ENCODE measurements around the gene SLC41A3.
"Not testable (repeated sequence)": the region's sequence is repeated elsewhere in the genome, so short reads cannot be mapped to it uniquely, and the experiment has no call there.

The SLC41A3 gene

GRCh38 chr3:126082362-126083137 lies 1.4 kb downstream of the SLC41A3 start:
- DNase-seq (ENCODE audit: low read depth, low spot score): no peak

DNA sequence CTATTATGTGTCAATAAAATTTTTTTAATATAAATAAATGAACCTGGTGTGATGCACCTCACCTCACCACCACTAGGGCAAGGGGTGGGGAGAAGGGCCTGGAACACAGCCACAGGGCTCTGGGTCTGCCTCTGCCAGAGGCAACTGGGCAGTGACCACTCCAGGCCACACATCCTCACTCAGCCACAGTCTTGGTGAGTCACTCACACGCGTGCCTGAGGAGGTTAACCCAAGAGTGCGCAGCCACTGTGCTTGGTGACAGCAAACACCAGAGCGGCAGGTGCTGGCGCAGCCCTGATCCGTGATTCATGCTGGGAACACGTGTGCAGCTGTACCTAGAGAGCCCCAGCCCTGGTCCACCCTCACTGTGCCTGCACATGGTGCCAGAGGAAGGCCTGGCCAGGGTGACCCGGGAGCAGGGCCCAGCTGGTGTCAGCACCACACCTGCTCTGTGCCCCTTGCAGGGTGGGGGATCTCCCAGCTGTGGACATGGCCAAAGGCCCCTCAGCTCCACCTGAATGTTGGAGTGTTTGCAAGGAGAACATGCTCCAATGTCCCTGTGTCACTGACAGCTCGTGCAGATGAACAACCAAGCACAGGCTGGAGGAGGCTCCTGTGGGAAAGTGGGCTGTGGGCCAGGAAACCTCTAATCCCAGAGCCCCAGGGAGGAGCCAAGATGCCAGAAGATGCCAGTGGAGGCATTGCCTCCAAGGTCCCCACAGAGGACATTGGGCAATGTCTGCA lies 2.1 kb downstream of the SLC41A3 start:
- peak; percentile 18 for DNase-seq (ENCODE audit: low read depth, low spot score)

GRCh38 chr3:126080970-126081369 lies 3.0 kb downstream of the SLC41A3 start:
- DNase-seq (ENCODE audit: low read depth, low spot score): no peak

DNA sequence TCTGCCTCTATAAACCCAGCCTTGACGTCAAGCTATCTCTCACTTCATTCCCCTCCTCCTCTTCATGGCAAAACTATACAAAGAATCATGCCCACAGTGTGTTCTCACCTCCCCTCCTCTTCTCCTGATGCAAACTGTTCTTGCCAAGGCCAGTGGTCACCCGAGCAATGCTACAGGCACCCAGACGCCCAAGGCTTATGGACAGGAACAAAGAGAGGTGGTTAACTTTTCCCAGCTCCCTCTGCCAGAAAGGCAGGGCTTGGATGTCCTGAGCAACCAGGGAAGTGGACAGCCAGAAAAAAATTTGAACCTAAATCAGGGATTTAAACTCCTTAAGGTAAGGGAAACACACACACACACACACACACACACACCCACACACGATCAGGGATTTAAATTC lies 5.1 kb downstream of the SLC41A3 start:
- no peak for DNase-seq (ENCODE audit: low read depth, low spot score)

GRCh38 chr3:126077754-126078153 lies 6.2 kb downstream of the SLC41A3 start:
- DNase-seq (ENCODE audit: low read depth, low spot score): no peak

GRCh38 chr3:126076140-126076539 lies 7.8 kb downstream of the SLC41A3 start:
- DNase-seq (ENCODE audit: low read depth, low spot score): no peak

- DNase-seq (ENCODE audit: low read depth, low spot score): no peak
These were observed 13.8 kb downstream of the SLC41A3 start for GRCh38 chr3:126070146-126070545.

- no peak for DNase-seq (ENCODE audit: low read depth, low spot score)
These were observed 16.0 kb downstream of the SLC41A3 start for GRCh38 chr3:126067959-126068358.

- not testable (repeated sequence) for DNase-seq (ENCODE audit: low read depth, low spot score)
These were observed 17.2 kb downstream of the SLC41A3 start for GRCh38 chr3:126066676-126067075.

DNA sequence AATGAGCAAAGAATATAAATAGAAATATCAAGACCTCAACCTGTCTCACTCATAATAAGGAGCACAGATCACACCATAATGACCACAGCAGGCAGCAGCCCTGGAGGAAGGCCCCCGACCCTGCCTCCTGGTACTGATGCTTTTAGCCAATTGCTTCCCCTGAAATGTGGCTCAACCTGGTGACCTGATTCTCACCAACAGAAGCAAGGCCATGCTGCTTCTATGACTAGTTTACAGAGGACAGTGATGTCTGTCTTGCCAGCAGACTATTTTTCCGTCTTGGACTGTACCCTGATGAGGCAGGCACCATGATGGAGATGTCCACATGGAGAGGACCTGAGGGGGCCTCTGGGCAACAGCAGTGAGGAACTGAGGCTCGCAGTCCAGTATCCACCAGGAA lies 18.0 kb downstream of the SLC41A3 start:
- DNase-seq (ENCODE audit: low read depth, low spot score): no peak

DNA sequence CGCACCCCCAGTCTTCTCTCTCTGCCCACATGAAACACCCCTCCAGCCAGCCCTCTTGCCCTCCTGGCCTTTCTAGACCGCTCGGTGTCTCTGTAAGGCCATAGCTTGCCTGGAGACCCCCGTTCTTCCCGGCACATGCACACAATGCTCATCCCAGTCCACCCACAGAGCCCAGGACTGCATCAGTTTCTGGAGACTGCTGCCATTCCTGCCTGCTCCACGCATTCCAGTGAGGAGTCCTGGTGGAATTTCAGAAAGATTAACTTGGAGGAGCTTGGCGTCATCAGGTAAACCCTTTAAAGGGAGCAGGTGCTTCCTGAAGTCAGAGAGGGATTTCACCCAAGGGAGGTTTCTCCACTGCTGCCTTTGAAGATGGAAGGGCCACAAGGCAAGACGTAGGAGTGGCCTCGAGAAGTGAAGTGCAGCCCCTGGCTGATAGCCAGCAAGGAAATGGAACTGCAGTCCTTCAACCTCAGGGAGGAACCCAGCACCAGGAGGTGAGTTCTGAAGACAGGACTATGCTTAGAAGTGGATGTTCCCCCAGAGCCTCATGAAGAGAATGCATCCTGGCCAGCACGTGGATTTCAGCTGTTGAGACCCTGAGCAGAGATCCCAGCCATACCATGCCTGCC lies 19.2 kb downstream of the SLC41A3 start:
- no peak for DNase-seq (ENCODE audit: low read depth, low spot score)

- no peak for DNase-seq (ENCODE audit: low read depth, low spot score)
These were observed 20.5 kb downstream of the SLC41A3 start for GRCh38 chr3:126063358-126063965.

GRCh38 chr3:126061301-126062032 lies 22.5 kb downstream of the SLC41A3 start:
- DNase-seq (ENCODE audit: low read depth, low spot score): no peak

DNA sequence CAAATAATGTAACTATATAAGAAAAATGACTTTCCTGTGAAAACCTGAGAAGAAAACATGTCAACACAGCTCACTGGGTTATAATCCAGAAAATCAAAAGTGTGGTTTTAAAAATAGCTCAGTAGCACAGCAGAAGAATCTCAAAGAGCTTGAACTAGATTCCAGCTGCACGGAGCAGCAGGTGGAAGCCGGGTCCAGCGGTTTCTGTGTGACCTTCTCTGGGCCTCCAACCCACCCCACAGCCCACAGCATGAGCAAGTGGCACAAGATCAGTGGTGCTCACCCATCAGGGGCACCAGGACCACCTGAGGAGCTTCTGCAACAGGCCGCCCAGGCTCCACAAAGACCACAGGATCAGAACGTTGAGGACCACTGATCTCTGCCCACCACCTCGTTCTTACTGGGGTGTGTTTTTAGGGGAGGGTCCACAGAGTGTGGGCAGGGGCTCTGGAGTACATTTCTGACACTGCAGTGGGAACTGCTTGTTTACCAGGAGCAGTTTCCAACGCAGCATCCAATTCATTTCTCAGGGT lies 23.2 kb downstream of the SLC41A3 start:
- DNase-seq (ENCODE audit: low read depth, low spot score): no peak

DNA sequence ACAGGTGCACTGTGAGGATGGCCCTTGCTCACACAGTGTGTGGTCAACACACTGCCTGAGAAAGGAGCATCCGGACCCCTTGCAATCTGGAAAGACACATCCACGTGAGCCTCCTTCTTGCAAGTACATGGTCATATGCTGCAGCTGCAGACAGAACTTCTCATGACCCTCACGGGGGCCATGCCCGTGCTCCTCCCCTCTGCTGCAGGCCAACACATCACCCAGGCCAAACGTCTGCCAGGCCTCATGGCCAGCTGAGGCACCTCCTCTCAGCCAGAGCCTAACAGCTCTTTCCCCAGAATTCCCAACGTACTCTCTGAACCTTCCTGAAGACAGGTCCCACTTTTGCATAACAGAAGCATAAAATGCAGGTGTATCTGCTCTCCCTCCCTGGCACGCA lies 25.3 kb downstream of the SLC41A3 start:
- DNase-seq (ENCODE audit: low read depth, low spot score): no peak

DNA sequence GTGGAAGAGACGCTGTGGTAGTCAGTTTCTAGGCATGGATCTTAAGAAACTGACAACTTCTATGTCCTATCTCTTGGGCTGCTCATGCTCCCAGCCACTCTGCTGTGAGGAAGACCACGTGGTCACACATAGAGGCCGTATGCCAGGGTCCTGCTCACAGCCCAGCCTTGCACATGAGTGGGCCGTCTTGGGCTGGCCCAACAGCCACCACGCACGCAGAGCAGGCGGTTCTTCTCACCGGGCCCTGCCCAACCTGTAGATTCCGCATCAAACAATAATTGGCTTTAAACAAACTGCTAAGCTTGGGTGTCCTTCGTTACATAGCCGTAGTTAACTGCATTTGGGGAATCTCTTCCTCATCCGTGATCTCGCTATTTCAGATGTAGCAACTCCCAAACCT lies 26.0 kb downstream of the SLC41A3 start:
- DNase-seq (ENCODE audit: low read depth, low spot score): no peak

GRCh38 chr3:126057501-126057819 lies 26.5 kb downstream of the SLC41A3 start:
- DNase-seq (ENCODE audit: low read depth, low spot score): no peak

DNA sequence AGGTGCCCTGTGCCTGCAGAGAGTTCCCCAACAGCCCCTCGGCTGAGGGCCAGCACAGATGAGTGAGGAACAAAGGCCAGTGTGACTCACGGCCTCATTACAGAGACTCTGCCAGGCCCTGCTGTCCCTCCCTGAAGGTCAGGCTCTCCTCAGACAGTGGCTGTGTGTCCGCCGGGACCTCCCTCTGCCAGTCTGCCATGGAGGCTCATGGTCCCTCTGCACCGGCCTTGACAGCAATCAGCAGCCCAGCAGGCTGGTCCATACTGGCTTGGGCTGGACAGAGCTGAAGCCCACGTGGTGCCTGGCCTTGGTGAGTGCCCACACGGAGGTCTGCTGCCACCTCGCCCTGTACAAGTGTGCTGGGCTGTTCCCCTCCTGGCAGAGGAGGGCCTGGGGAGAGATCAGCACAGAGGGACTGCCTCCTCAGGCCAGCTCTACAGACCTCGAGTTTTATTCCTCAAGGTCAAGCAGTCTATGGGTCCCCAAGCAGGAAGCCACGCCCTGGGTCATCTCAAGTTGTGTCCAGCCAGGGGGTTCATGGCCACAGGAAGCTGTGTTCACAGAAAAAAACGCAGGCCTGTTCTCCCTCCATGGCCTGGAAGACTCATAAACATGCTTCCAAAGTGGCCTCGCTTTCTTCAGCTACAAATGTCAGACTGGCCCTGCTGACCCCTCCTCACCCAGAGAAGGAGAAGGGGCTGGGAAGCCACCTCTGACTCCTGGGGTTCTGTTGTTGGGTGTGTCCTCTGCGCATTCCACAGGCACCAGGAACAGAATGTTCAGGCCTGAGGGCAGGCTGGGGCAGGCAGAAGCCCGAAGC lies 27.0 kb downstream of the SLC41A3 start:
- DNase-seq (ENCODE audit: low read depth, low spot score): peak; percentile 58

GRCh38 chr3:126056088-126056487 lies 27.8 kb downstream of the SLC41A3 start:
- no peak for DNase-seq (ENCODE audit: low read depth, low spot score)

GRCh38 chr3:126054870-126055269 lies 29.1 kb downstream of the SLC41A3 start:
- no peak for DNase-seq (ENCODE audit: low read depth, low spot score)
